HK-2 (cell line): ENCODE data around the gene UBXN6.

Experiments used
- DNase-seq: peaks from one replicate; pipeline ENCODE4 v3.0.0-alpha.2; 2018; ENCODE audit not compliant: unreplicated experiment

The UBXN6 gene

GRCh38 chr19:4455719-4456475 lies 1.7 kb downstream of the UBXN6 start:
- peak; percentile 90 for DNase-seq

GRCh38 chr19:4454747-4455718 lies 2.6 kb downstream of the UBXN6 start:
- DNase-seq, result no peak

GRCh38 chr19:4453232-4454179 lies 4.1 kb downstream of the UBXN6 start:
- DNase-seq, result no peak

GRCh38 chr19:4452230-4452990 lies 5.2 kb downstream of the UBXN6 start:
- DNase-seq, result no peak

GRCh38 chr19:4449639-4450028 lies 8.0 kb downstream of the UBXN6 start:
- no peak for DNase-seq

GRCh38 chr19:4449022-4449638 lies 8.5 kb downstream of the UBXN6 start:
- no peak for DNase-seq

GRCh38 chr19:4448147-4448985 lies 9.2 kb downstream of the UBXN6 start:
- DNase-seq, result no peak

GRCh38 chr19:4447327-4448146 lies 10.1 kb downstream of the UBXN6 start:
- no peak for DNase-seq

GRCh38 chr19:4446704-4447200 lies 10.8 kb downstream of the UBXN6 start:
- DNase-seq, result no peak

- no peak for DNase-seq
Observed at GRCh38 chr19:4445963-4446703, 11.5 kb downstream of the UBXN6 start.

GRCh38 chr19:4444765-4445741 lies 12.5 kb downstream of the UBXN6 start:
- peak; percentile 19 for DNase-seq

- DNase-seq, result no peak
Observed at GRCh38 chr19:4443966-4444764, 13.4 kb downstream of the UBXN6 start.

GRCh38 chr19:4443188-4443587 lies 14.4 kb downstream of the UBXN6 start:
- DNase-seq, result no peak

GRCh38 chr19:4442819-4443146 lies 14.8 kb downstream of the UBXN6 start:
- DNase-seq, result no peak

GRCh38 chr19:4441994-4442818 lies 15.4 kb downstream of the UBXN6 start:
- no peak for DNase-seq
